K562 (cell line): ENCODE data around the gene C7orf57. TPM values are rescaled to one million over a fixed set of nuclear protein-coding genes. Genes with fewer than 3 reads are reported as not detected.

Source experiments
- CBX1 ChIP-seq: sonication (generic); IDR thresholded peaks from 2 replicates; pipeline ENCODE4 v1.6.1; 2016; ENCODE audit warnings: antibody characterized with exemption, low read depth, mild to moderate bottlenecking
- CC2D1A ChIP-seq: fragments of 450-650 bp; IDR thresholded peaks from 2 replicates; pipeline ENCODE4 v1.6.1; 2017; ENCODE audit warnings: mild to moderate bottlenecking
- CREB3L1 ChIP-seq: fragments of 450-650 bp; IDR thresholded peaks from 2 replicates; pipeline ENCODE4 v1.6.1; 2014; ENCODE audit warnings: low read depth, mild to moderate bottlenecking, moderate library complexity, borderline replicate concordance
- ELF1 ChIP-seq: fragments of 200-800 bp; sonication (Bioruptor generic); IDR thresholded peaks from 2 replicates; pipeline ENCODE4 v1.6.1; 2016; ENCODE audit warnings: missing genetic modification characterization, missing compliant biosample characterization
- ERF ChIP-seq: fragments of 450-650 bp; formaldehyde crosslinking; IDR thresholded peaks from 2 replicates; pipeline ENCODE4 v1.4.0; 2020; ENCODE audit warnings: mild to moderate bottlenecking, mixed read lengths
- HDAC3 ChIP-seq: fragments of 450-650 bp; IDR thresholded peaks from 2 replicates; pipeline ENCODE4 v1.6.1; 2018; ENCODE audit warnings: borderline replicate concordance, mild to moderate bottlenecking, moderate library complexity; ENCODE audit not compliant: partially characterized antibody
- JUNB ChIP-seq: fragments of 450-650 bp; formaldehyde crosslinking; conservative IDR thresholded peaks from 2 replicates; pipeline ENCODE4 v1.4.0; 2020; ENCODE audit warnings: mild to moderate bottlenecking
- KLF10 ChIP-seq: fragments of 250-450 bp; sonication (Bioruptor Pico); IDR thresholded peaks from 2 replicates; pipeline ENCODE4 v1.6.1; 2021; ENCODE audit warnings: matching md5 sums
- MEF2A ChIP-seq: IDR thresholded peaks from 2 replicates; pipeline ENCODE4 v1.6.1; 2011; ENCODE audit warnings: low read depth, mild to moderate bottlenecking, low read length, moderate library complexity; ENCODE audit not compliant: control insufficient read depth
- MYBL2 ChIP-seq, 2 experiments: fragments of 450-650 bp in 1 of 2; sonication (generic) in 1 of 2; formaldehyde crosslinking in 1 of 2; IDR thresholded peaks; 2 replicates each; pipeline versions ENCODE4 v1.6.1 to v1.8.1; 2017 to 2022; ENCODE audit warnings: borderline replicate concordance in 1 of 2, inconsistent platforms in 1 of 2, low read depth in 1 of 2, mild to moderate bottlenecking in 1 of 2, missing genetic modification reagents in 1 of 2, moderate library complexity in 1 of 2
- NR2C2 ChIP-seq, 2 experiments: fragments of 200-800 bp in 1 of 2; sonication (Bioruptor generic) in 1 of 2; sonication (generic) in 1 of 2; formaldehyde crosslinking in 1 of 2; IDR thresholded peaks; 2 replicates each; pipeline versions ENCODE4 v1.6.1 to v1.8.0; 2016 to 2022; ENCODE audit warnings: mild to moderate bottlenecking in 1 of 2, missing compliant biosample characterization in 1 of 2, missing genetic modification characterization in 1 of 2, missing genetic modification reagents in 1 of 2
- PHB ChIP-seq: fragments of 250-450 bp; sonication (Bioruptor Pico); IDR thresholded peaks from 2 replicates; pipeline ENCODE4 v1.5.0; 2021
- POLR2H ChIP-seq: IDR thresholded peaks from 2 replicates; pipeline ENCODE4 v1.6.1; 2016; ENCODE audit warnings: missing genetic modification characterization, low read depth, mild to moderate bottlenecking, control low read depth, missing compliant biosample characterization, moderate library complexity
- STAT5B ChIP-seq: fragments of 250-450 bp; sonication (Bioruptor Pico); IDR thresholded peaks from 2 replicates; pipeline ENCODE4 v1.8.0; 2021; ENCODE audit warnings: mild to moderate bottlenecking, inconsistent platforms
- TBL1XR1 ChIP-seq, 2 experiments: IDR thresholded peaks; 2 replicates each; pipeline ENCODE4 v1.6.1; 2012; ENCODE audit warnings: improper control_type of control experiment in 2 of 2, low read length in 2 of 2, mild to moderate bottlenecking in 1 of 2
- ZNF384 ChIP-seq: IDR thresholded peaks from 2 replicates; pipeline ENCODE4 v1.6.1; 2012; ENCODE audit warnings: low read depth, low read length, improper control_type of control experiment
- ZNF431 ChIP-seq: sonication (generic); formaldehyde crosslinking; IDR thresholded peaks from 2 replicates; pipeline ENCODE4 v1.8.0; 2022; ENCODE audit warnings: mild to moderate bottlenecking, missing genetic modification reagents
- ZNF561 ChIP-seq: fragments of 450-650 bp; formaldehyde crosslinking; conservative IDR thresholded peaks from 2 replicates; pipeline ENCODE4 v1.4.0; 2020; ENCODE audit warnings: mild to moderate bottlenecking, moderate library complexity
- ZNF57 ChIP-seq: fragments of 450-650 bp; formaldehyde crosslinking; IDR thresholded peaks from 2 replicates; pipeline ENCODE4 v1.4.0; 2020; ENCODE audit warnings: mild to moderate bottlenecking, moderate library complexity
- ZNF780A ChIP-seq: fragments of 250-450 bp; sonication (Bioruptor Pico); IDR thresholded peaks from 2 replicates; pipeline ENCODE4 v1.5.0; 2021; ENCODE audit warnings: mild to moderate bottlenecking
- ZNF785 ChIP-seq: fragments of 250-450 bp; sonication (Bioruptor Pico); IDR thresholded peaks from 2 replicates; pipeline ENCODE4 v1.4.0; 2020; ENCODE audit warnings: mild to moderate bottlenecking
- polyA plus RNA-seq, 8 experiments: library from polyadenylated mRNA; depleted of rRNA in 4 of 8; stranded (reverse) in 5 of 8; unstranded in 3 of 8; fragments of >200 nt; fragmentation: Nextera tagmentation in 2 of 8; fragmentation: Illumina TruSeq in 1 of 8; extraction: Ambion mirVana in 2 of 8; extraction: Trizol in 1 of 8; gene quantifications; 2 replicates each; pipeline versions ENCODE4 v1.2.1 to v1.2.3, GENCODE V29; 2011 to 2014; ENCODE audit warnings: inconsistent platforms in 1 of 8, missing spikeins in 1 of 8
- total RNA-seq, 7 experiments: library from RNA; depleted of rRNA in 6 of 7; stranded (reverse); fragments of >200 nt in 6 of 7; fragmentation: Illumina TruSeq in 2 of 7; extraction: Trizol in 2 of 7; gene quantifications; 2 replicates each; pipeline versions ENCODE4 v1.2.1 to v1.2.3, GENCODE V29; 2011 to 2021; ENCODE audit warnings: low replicate concordance in 1 of 7
- TF ChIP-seq, protein P1 (sequence below), 2 experiments: fragments of 150-350 bp in 1 of 2; IDR thresholded peaks; 2 replicates each; pipeline ENCODE4 v1.6.1; 2012 to 2016; ENCODE audit warnings: low read depth in 2 of 2, low read length in 2 of 2, mild to moderate bottlenecking in 1 of 2, moderate library complexity in 1 of 2

The C7orf57 gene
- total and polyA plus RNA-seq, 9 of the 15 experiments (the other 6 are each of a cell fraction or from before 2014, with no cell fraction given): not detected

DNA sequence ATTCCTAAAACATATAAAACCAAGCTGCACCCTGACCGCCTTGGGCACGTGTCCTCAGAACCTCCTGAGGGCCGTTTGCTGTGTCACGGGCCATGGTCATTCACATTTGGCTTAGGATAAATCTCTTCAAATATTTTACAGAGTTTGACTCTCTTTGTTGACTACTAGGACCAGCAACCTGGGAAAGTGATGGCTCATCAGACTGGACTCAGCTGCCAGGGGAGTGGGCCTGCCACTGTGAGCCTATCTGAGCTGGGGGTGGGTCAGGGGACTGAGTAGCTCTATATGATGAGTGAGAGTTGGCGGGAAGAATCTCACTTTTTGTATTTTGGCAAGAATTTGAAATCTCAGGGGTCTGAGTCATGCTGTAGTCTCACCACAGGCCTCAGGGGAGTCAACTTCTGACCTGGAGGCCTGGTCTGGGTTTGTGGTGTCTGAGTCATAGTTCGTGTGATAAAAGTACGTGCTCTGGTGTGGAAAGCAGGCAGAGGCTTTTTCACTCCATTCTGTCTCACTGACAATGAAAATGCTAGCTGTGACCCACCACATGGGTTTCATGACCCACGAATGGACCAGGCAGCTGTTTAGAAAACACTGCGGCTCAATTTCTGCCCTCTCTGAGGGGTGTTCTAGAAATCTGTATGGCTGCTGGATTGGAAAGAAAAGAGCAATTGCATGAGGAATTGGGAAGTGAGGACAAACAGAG, 49.5 kb downstream of the C7orf57 start (continued):
- no peak for TF ChIP-seq CC2D1A
- TF ChIP-seq KLF10: no peak
- TF ChIP-seq ZNF785: no peak
- no peak for TF ChIP-seq MEF2A
- no peak for TF ChIP-seq ERF (CRISPR knock-in tag)
- no peak for TF ChIP-seq PHB (CRISPR knock-in tag)
- TF ChIP-seq ZNF561 (CRISPR knock-in tag): no peak
- no peak for TF ChIP-seq CBX1
- no peak for TF ChIP-seq ZNF780A (CRISPR knock-in tag)
- peak; percentile 49; the same call in 1 of the 2 replicates for TF ChIP-seq JUNB
- no peak for TF ChIP-seq CREB3L1
- TF ChIP-seq ZNF384: 0 out of 2 replicates have a peak, but pooled peaks have one; percentile 17
- no peak for TF ChIP-seq STAT5B (CRISPR knock-in tag)
- no peak for TF ChIP-seq ZNF57
- TF ChIP-seq NR2C2 (CRISPR knock-in tag; IDR thresholded peaks at IDR 0.05): no peak
- peak; percentile 88 for TF ChIP-seq NR2C2 (tag; IDR thresholded peaks at IDR 0.05)
- no peak for TF ChIP-seq ZNF431 (CRISPR knock-in tag)
- peak; percentile 79 for TF ChIP-seq HDAC3
- peak; percentile 74 for TF ChIP-seq MYBL2 (IDR thresholded peaks at IDR 0.05; ENCODE audit: low read depth)
- no peak for TF ChIP-seq MYBL2 (CRISPR knock-in tag; IDR thresholded peaks at IDR 0.05; ENCODE audit: borderline replicate concordance)
- TF ChIP-seq TBL1XR1 (IDR thresholded peaks at IDR 0.05; ENCODE audit: low read length in 2 of 2): peak in 1 of 2 experiments; percentile 83; a peak in 2 of 4 replicates
- TF ChIP-seq POLR2H (tag): no peak
- TF ChIP-seq, protein P1, sequence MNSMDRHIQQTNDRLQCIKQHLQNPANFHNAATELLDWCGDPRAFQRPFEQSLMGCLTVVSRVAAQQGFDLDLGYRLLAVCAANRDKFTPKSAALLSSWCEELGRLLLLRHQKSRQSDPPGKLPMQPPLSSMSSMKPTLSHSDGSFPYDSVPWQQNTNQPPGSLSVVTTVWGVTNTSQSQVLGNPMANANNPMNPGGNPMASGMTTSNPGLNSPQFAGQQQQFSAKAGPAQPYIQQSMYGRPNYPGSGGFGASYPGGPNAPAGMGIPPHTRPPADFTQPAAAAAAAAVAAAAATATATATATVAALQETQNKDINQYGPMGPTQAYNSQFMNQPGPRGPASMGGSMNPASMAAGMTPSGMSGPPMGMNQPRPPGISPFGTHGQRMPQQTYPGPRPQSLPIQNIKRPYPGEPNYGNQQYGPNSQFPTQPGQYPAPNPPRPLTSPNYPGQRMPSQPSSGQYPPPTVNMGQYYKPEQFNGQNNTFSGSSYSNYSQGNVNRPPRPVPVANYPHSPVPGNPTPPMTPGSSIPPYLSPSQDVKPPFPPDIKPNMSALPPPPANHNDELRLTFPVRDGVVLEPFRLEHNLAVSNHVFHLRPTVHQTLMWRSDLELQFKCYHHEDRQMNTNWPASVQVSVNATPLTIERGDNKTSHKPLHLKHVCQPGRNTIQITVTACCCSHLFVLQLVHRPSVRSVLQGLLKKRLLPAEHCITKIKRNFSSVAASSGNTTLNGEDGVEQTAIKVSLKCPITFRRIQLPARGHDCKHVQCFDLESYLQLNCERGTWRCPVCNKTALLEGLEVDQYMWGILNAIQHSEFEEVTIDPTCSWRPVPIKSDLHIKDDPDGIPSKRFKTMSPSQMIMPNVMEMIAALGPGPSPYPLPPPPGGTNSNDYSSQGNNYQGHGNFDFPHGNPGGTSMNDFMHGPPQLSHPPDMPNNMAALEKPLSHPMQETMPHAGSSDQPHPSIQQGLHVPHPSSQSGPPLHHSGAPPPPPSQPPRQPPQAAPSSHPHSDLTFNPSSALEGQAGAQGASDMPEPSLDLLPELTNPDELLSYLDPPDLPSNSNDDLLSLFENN (IDR thresholded peaks at IDR 0.05; ENCODE audit: low read depth in 2 of 2, low read length in 2 of 2): peak in 1 of 2 experiments; percentile 48; a peak in 1 of 4 replicates
- TF ChIP-seq ELF1 (tag): no peak
